Fibroblast of lung (primary cell): ENCODE measurements around the gene VAMP2. TPM values are rescaled to one million over a fixed set of nuclear protein-coding genes. Genes with fewer than 3 reads are reported as not detected.

Source experiments
- DNase-seq, 2 donors: peaks; one replicate each; pipeline versions ENCODE4 v3.0.0 to v3.0.0-alpha.2; 2010; ENCODE audit warnings: low read depth in 2 of 2
- H2AFZ ChIP-seq: 2 replicates; pipeline ENCODE4 v1.5.1; 2012; ENCODE audit warnings: low read length, control low read depth, inconsistent platforms
- H3K27ac ChIP-seq: 2 replicates; pipeline ENCODE4 v1.5.1; 2011; ENCODE audit warnings: low read length, control low read depth; ENCODE audit not compliant: insufficient read depth
- H3K27me3 ChIP-seq: 2 replicates; pipeline ENCODE4 v1.5.1; 2011; ENCODE audit warnings: mild to moderate bottlenecking, low read length; ENCODE audit not compliant: control insufficient read depth, insufficient read depth
- H3K36me3 ChIP-seq: 2 replicates; pipeline ENCODE4 v1.5.1; 2011; ENCODE audit warnings: low read length; ENCODE audit not compliant: control insufficient read depth, insufficient read depth
- H3K4me1 ChIP-seq: 2 replicates; pipeline ENCODE4 v1.5.1; 2011; ENCODE audit warnings: low read length; ENCODE audit not compliant: control insufficient read depth, insufficient read depth; ENCODE audit errors: extremely low read depth
- H3K4me2 ChIP-seq: 2 replicates; pipeline ENCODE4 v1.5.1; 2011; ENCODE audit warnings: low read length, control low read depth; ENCODE audit not compliant: insufficient read depth; ENCODE audit errors: extremely low read depth
- H3K4me3 ChIP-seq, 4 experiments: fragments of 200-600 bp in 1 of 4; sonication (generic) in 1 of 4; replicated peaks in 1 of 4; 2 replicates each; pipeline ENCODE4 v1.5.1; 2011 to 2016; ENCODE audit warnings: low read length in 4 of 4, low read depth in 3 of 4, mild to moderate bottlenecking in 3 of 4, control low read depth in 2 of 4, inconsistent platforms in 1 of 4, mixed read lengths in 1 of 4; ENCODE audit not compliant: insufficient read depth in 1 of 4; ENCODE audit errors: control extremely low read depth in 1 of 4
- H3K79me2 ChIP-seq: 2 replicates; pipeline ENCODE4 v1.5.1; 2012; ENCODE audit warnings: mild to moderate bottlenecking, low read length, inconsistent platforms; ENCODE audit not compliant: control insufficient read depth, insufficient read depth
- H3K9ac ChIP-seq: 2 replicates; pipeline ENCODE4 v1.5.1; 2011; ENCODE audit warnings: mild to moderate bottlenecking, low read length, control low read depth; ENCODE audit not compliant: insufficient read depth
- H3K9me3 ChIP-seq: 2 replicates; pipeline ENCODE4 v1.5.1; 2012; ENCODE audit warnings: low read depth, low read length; ENCODE audit not compliant: control insufficient read depth, insufficient read depth
- H4K20me1 ChIP-seq: 2 replicates; pipeline ENCODE4 v1.5.1; 2011; ENCODE audit warnings: low read length; ENCODE audit not compliant: control insufficient read depth, insufficient read depth; ENCODE audit errors: extremely low read depth
- EZH2 ChIP-seq: IDR thresholded peaks from 2 replicates; pipeline ENCODE4 v1.5.1; 2012; ENCODE audit warnings: low read length, control low read depth, mild to moderate bottlenecking; ENCODE audit errors: missing control alignments
- polyA minus RNA-seq: library from RNA; depleted of rRNA, polyadenylated mRNA; stranded (reverse); fragments of >200 nt; gene quantifications from 2 replicates; pipeline ENCODE4 v1.2.3, GENCODE V29; 2011; ENCODE audit warnings: low replicate concordance
- polyA plus RNA-seq, 2 donors: library from polyadenylated mRNA; depleted of rRNA in 1 of 2; stranded (reverse) in 1 of 2; unstranded in 1 of 2; fragments of >200 nt; gene quantifications; 2 replicates each; pipeline ENCODE4 v1.2.1, GENCODE V29; 2011 to 2012; ENCODE audit warnings: missing spikeins in 1 of 2
- total RNA-seq: library from RNA; depleted of rRNA; stranded (reverse); fragments of >200 nt; gene quantifications from 2 replicates; pipeline ENCODE4 v1.2.1, GENCODE V29; 2014
- TF ChIP-seq, protein P1 (sequence below), 2 donors: IDR thresholded peaks in 1 of 2; conservative IDR thresholded peaks in 1 of 2; 1 replicate in 1 of 2; 2 replicates in 1 of 2; pipeline ENCODE4 v1.5.1; 2011 to 2012; ENCODE audit warnings: low read length in 2 of 2, control low read depth in 1 of 2, inconsistent platforms in 1 of 2, low read depth in 1 of 2, mild to moderate bottlenecking in 1 of 2

VAMP2 gene, protein sequence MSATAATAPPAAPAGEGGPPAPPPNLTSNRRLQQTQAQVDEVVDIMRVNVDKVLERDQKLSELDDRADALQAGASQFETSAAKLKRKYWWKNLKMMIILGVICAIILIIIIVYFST
- total RNA-seq, result 3.6 and 8.1 TPM in 2 replicates
- polyA plus RNA-seq, result 12.2 and 14.2 TPM in 2 replicates
- 25.6 and 29.3 TPM in 2 replicates for polyA plus RNA-seq (2012)
- 24.1 and 29.9 TPM in 2 replicates for polyA minus RNA-seq

- peak within 1 kb of the TSS; percentile 93 for H2AFZ ChIP-seq
- no peaks in the 10 kb centered on the region for H4K20me1 ChIP-seq
- peaks cover 35% of the 10 kb centered on the region for H3K4me1 ChIP-seq
- peak within 1 kb of the TSS; percentile 98 for H3K27ac ChIP-seq
- DNase-seq, result peak; percentile 52 to 65
- peak within 1 kb of the TSS; percentile 92 for H3K4me2 ChIP-seq
- H3K36me3 ChIP-seq, result peaks cover 12% of the 10 kb centered on the region
- TF ChIP-seq, protein P1, sequence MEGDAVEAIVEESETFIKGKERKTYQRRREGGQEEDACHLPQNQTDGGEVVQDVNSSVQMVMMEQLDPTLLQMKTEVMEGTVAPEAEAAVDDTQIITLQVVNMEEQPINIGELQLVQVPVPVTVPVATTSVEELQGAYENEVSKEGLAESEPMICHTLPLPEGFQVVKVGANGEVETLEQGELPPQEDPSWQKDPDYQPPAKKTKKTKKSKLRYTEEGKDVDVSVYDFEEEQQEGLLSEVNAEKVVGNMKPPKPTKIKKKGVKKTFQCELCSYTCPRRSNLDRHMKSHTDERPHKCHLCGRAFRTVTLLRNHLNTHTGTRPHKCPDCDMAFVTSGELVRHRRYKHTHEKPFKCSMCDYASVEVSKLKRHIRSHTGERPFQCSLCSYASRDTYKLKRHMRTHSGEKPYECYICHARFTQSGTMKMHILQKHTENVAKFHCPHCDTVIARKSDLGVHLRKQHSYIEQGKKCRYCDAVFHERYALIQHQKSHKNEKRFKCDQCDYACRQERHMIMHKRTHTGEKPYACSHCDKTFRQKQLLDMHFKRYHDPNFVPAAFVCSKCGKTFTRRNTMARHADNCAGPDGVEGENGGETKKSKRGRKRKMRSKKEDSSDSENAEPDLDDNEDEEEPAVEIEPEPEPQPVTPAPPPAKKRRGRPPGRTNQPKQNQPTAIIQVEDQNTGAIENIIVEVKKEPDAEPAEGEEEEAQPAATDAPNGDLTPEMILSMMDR (conservative IDR thresholded peaks at IDR 0.05 in 1 of 2, IDR thresholded peaks at IDR 0.05 in 1 of 2; ENCODE audit: low read depth in 1 of 2, low read length in 2 of 2), result no peak
- TF ChIP-seq EZH2, result no peak
- H3K9ac ChIP-seq, result peak within 1 kb of the TSS; percentile 100
- peak within 1 kb of the TSS; percentile 75 to 97 (median 91) for H3K4me3 ChIP-seq
- no peaks in the 10 kb centered on the region for H3K9me3 ChIP-seq
- no peaks in the 10 kb centered on the region for H3K27me3 ChIP-seq
- H3K79me2 ChIP-seq, result peaks cover 18% of the 10 kb centered on the region
Measured at GRCh38 chr17:8162233-8162996, at the start of gene VAMP2. Gene VAMP2 (minus strand): TSS chr17:8162948. CDS start chr17:8162879, 69 bp downstream.

DNA sequence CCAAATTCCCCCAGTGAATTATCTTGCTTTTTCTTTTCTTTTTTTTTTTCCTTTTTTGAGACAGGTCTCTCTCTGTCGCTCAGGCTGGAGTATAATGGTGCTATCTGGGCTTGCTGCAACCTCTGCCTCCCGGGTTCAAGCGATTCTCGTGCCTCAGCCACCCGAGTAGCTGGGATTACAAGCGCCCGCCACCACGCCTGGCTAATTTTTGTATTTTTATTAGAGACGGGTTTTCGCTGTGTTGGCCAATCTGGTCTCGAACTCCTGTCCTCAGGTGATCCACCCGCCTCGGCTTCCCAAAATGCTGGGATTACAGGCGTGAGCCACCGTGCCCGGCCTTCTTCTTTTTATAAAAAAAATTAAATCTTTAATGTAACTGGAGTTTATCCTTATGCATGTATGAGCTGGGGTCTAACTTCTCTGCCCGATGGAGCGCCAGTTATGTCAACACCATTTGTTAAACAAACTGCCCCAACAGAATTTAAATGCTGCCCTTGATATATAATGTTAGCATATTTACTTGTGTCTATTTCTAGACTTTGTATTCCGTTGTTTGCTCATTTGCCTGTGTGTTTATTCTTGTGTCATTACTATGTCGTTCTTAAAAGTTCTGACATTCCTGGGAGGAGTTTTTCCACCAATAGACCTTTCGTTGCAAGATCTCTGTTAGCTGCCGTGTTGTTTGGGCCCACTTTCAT lies 48.2 kb upstream of the VAMP2 start:
- Histone ChIP-seq H3K79me2 (peaks cover 31% of the 10 kb centered on the region), H3K9me3 (no peaks in the 10 kb centered on the region), H3K4me3 (peak overlapping the region; percentile 69 to 83 (median 78)), H3K36me3 (no peaks in the 10 kb centered on the region), H3K4me1 (peaks cover 3% of the 10 kb centered on the region), H4K20me1 (no peaks in the 10 kb centered on the region), H3K27me3 (no peaks in the 10 kb centered on the region), H3K4me2 (peak overlapping the region; percentile 94), H3K27ac (peak overlapping the region; percentile 85), H2AFZ (peak overlapping the region; percentile 76), H3K9ac (peak overlapping the region; percentile 66)
- DNase-seq, result no peak
- TF ChIP-seq, protein P1 (conservative IDR thresholded peaks at IDR 0.05 in 1 of 2, IDR thresholded peaks at IDR 0.05 in 1 of 2; ENCODE audit: low read depth in 1 of 2, low read length in 2 of 2), result no peak
- TF ChIP-seq EZH2, result no peak
